A549 (cell line): ENCODE results near the gene TSBP1.

ENCODE experiments used
- BCL3 ChIP-seq: fragments of >200 bp; sonication (Bioruptor Twin); formaldehyde crosslinking; IDR thresholded peaks from 3 replicates; pipeline ENCODE4 v1.6.1; 2016
- BHLHE40 ChIP-seq: IDR thresholded peaks from 2 replicates; pipeline ENCODE4 v1.6.1; 2012; ENCODE audit warnings: low read depth, low read length, inconsistent platforms
- CTCF ChIP-seq: fragments of >200 bp; sonication (Bioruptor Twin); formaldehyde crosslinking; IDR thresholded peaks from 3 replicates; pipeline ENCODE4 v1.5.1; 2016
- ELK1 ChIP-seq: fragments of 150-350 bp; IDR thresholded peaks from 2 replicates; pipeline ENCODE4 v1.6.1; 2014; ENCODE audit warnings: low read depth, mild to moderate bottlenecking, low read length
- EP300 ChIP-seq, 2 experiments: fragments of >200 bp; sonication (Bioruptor Twin); formaldehyde crosslinking; IDR thresholded peaks; 2 replicates in 1 of 2; 3 replicates in 1 of 2; pipeline ENCODE4 v1.6.1; 2016 to 2017
- GATA3 ChIP-seq: IDR thresholded peaks from 2 replicates; pipeline ENCODE4 v1.6.1; 2012; ENCODE audit warnings: borderline replicate concordance
- HDAC2 ChIP-seq: fragments of 200-600 bp; sonication (generic); IDR thresholded peaks from 2 replicates; pipeline ENCODE4 v1.6.1; 2016
- JUN ChIP-seq, 2 experiments: fragments of >200 bp; sonication (Bioruptor Twin); formaldehyde crosslinking; IDR thresholded peaks; 2 replicates in 1 of 2; 3 replicates in 1 of 2; pipeline ENCODE4 v1.6.1; 2016 to 2017
- KDM1A ChIP-seq: fragments of 200-600 bp; sonication (generic); IDR thresholded peaks from 2 replicates; pipeline ENCODE4 v1.6.1; 2016; ENCODE audit warnings: low read depth, mild to moderate bottlenecking
- NFE2L2 ChIP-seq: fragments of 150-350 bp; conservative IDR thresholded peaks from 2 replicates; pipeline ENCODE4 v1.6.1; 2014; ENCODE audit warnings: low read length
- POLR2A ChIP-seq: IDR thresholded peaks from 2 replicates; pipeline ENCODE4 v1.6.1; 2012; ENCODE audit warnings: mild to moderate bottlenecking, low read length
- TP53 ChIP-seq: fragments of 250-450 bp; sonication (Bioruptor Pico); IDR thresholded peaks from 2 replicates; pipeline ENCODE4 v1.5.0; 2021; ENCODE audit warnings: mild to moderate bottlenecking, moderate library complexity
- TF ChIP-seq, protein P1 (sequence below): IDR thresholded peaks from 2 replicates; pipeline ENCODE4 v1.6.1; 2012
- TF ChIP-seq, protein P2 (sequence below): fragments of 450-650 bp; IDR thresholded peaks from 2 replicates; pipeline ENCODE4 v1.6.1; 2014; ENCODE audit warnings: antibody characterized with exemption

- TF ChIP-seq CTCF (no peak), KDM1A (no peak), BCL3 (no peak), JUN (IDR thresholded peaks at IDR 0.05) (no peak), BHLHE40 (no peak), NFE2L2 (no peak), POLR2A (no peak), ELK1 (no peak), HDAC2 (no peak), GATA3 (no peak), TP53 (CRISPR knock-in tag) (no peak), EP300 (IDR thresholded peaks at IDR 0.05) (no peak)
- TF ChIP-seq, protein P1, sequence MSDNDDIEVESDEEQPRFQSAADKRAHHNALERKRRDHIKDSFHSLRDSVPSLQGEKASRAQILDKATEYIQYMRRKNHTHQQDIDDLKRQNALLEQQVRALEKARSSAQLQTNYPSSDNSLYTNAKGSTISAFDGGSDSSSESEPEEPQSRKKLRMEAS: no peak
- TF ChIP-seq, protein P2, sequence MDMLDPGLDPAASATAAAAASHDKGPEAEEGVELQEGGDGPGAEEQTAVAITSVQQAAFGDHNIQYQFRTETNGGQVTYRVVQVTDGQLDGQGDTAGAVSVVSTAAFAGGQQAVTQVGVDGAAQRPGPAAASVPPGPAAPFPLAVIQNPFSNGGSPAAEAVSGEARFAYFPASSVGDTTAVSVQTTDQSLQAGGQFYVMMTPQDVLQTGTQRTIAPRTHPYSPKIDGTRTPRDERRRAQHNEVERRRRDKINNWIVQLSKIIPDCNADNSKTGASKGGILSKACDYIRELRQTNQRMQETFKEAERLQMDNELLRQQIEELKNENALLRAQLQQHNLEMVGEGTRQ: no peak
These were observed 83.3 kb downstream of the TSBP1 start for GRCh38 chr6:32288426-32288825.
